ENCODE measurements around the gene AIG1.

The AIG1 gene

GRCh38 chr6:143261899-143262436 lies 201.3 kb downstream of the AIG1 start:
- DNase-seq (ENCODE audit: low read depth in 2 of 3, low spot score in 2 of 3): no peak

GRCh38 chr6:143262859-143263258 lies 202.2 kb downstream of the AIG1 start:
- no peak for DNase-seq (ENCODE audit: low read depth in 2 of 3, low spot score in 2 of 3)

- DNase-seq (ENCODE audit: low read depth in 2 of 3, low spot score in 2 of 3): no peak
Observed at GRCh38 chr6:143264379-143264778, 203.7 kb downstream of the AIG1 start.

GRCh38 chr6:143264986-143265764 lies 204.5 kb downstream of the AIG1 start:
- no peak for DNase-seq (ENCODE audit: low read depth in 2 of 3, low spot score in 2 of 3)

- DNase-seq (ENCODE audit: low read depth in 2 of 3, low spot score in 2 of 3): no peak
Observed at GRCh38 chr6:143267760-143268159, 207.1 kb downstream of the AIG1 start.

GRCh38 chr6:143268439-143268838 lies 207.8 kb downstream of the AIG1 start:
- DNase-seq (ENCODE audit: low read depth in 2 of 3, low spot score in 2 of 3): no peak

- DNase-seq (ENCODE audit: low read depth in 2 of 3, low spot score in 2 of 3): no peak
Observed at GRCh38 chr6:143270026-143270425, 209.3 kb downstream of the AIG1 start.

- no peak for DNase-seq (ENCODE audit: low read depth in 2 of 3, low spot score in 2 of 3)
Observed at GRCh38 chr6:143271024-143271423, 210.3 kb downstream of the AIG1 start.

- DNase-seq (ENCODE audit: low read depth in 2 of 3, low spot score in 2 of 3): no peak
Observed at GRCh38 chr6:143276436-143276835, 215.7 kb downstream of the AIG1 start.

GRCh38 chr6:143279385-143279784 lies 218.7 kb downstream of the AIG1 start:
- DNase-seq (ENCODE audit: low read depth in 2 of 3, low spot score in 2 of 3): no peak

GRCh38 chr6:143283887-143284645 lies 223.4 kb downstream of the AIG1 start:
- no peak for DNase-seq (ENCODE audit: low read depth in 2 of 3, low spot score in 2 of 3)

- DNase-seq (ENCODE audit: low read depth in 2 of 3, low spot score in 2 of 3): no peak
Observed at GRCh38 chr6:143286251-143286795, 225.6 kb downstream of the AIG1 start.

- no peak for DNase-seq (ENCODE audit: low read depth in 2 of 3, low spot score in 2 of 3)
Observed at GRCh38 chr6:143288923-143289322, 228.2 kb downstream of the AIG1 start.

GRCh38 chr6:143290206-143290605 lies 229.5 kb downstream of the AIG1 start:
- no peak for DNase-seq (ENCODE audit: low read depth in 2 of 3, low spot score in 2 of 3)

GRCh38 chr6:143293523-143293922 lies 232.8 kb downstream of the AIG1 start:
- DNase-seq (ENCODE audit: low read depth in 2 of 3, low spot score in 2 of 3): no peak

- no peak for DNase-seq (ENCODE audit: low read depth in 2 of 3, low spot score in 2 of 3)
Observed at GRCh38 chr6:143294265-143294860, 233.7 kb downstream of the AIG1 start.

GRCh38 chr6:143295932-143296331 lies 235.2 kb downstream of the AIG1 start:
- DNase-seq (ENCODE audit: low read depth in 2 of 3, low spot score in 2 of 3): no peak

GRCh38 chr6:143298071-143298470 lies 237.4 kb downstream of the AIG1 start:
- no peak for DNase-seq (ENCODE audit: low read depth in 2 of 3, low spot score in 2 of 3)

GRCh38 chr6:143299253-143300166 lies 238.8 kb downstream of the AIG1 start:
- no peak for DNase-seq (ENCODE audit: low read depth in 2 of 3, low spot score in 2 of 3)

- DNase-seq (ENCODE audit: low read depth in 2 of 3, low spot score in 2 of 3): no peak
Observed at GRCh38 chr6:143301188-143301587, 240.5 kb downstream of the AIG1 start.
